ENCODE data around the gene A2M. TPM values are rescaled to one million over a fixed set of nuclear protein-coding genes. Genes with fewer than 3 reads are reported as not detected.

A2M gene
- total and polyA plus RNA-seq, 2 of the 13 experiments (the other 11 are each of a cell fraction or from before 2014, with no cell fraction given): 2,807 to 6,551 TPM

GRCh38 chr12:9064815-9065606 lies 50.7 kb downstream of the A2M start (continued):
- TF ChIP-seq CTCF (CRISPR knock-in tag; IDR thresholded peaks at IDR 0.05) (no peak; the same call in 1 of the 2 replicates), ZKSCAN1 (IDR thresholded peaks at IDR 0.05; ENCODE audit: low read length) (no peak), ZNF296 (CRISPR knock-in tag; conservative IDR thresholded peaks at IDR 0.05) (0 out of 2 replicates have a peak, but pooled peaks have one; percentile 15), PPARG (CRISPR knock-in tag; conservative IDR thresholded peaks at IDR 0.05) (no peak), RBM39 (IDR thresholded peaks at IDR 0.05; ENCODE audit: low read depth, low read length, poor library complexity, severe bottlenecking) (peak; percentile 18), ZNF775 (CRISPR knock-in tag; IDR thresholded peaks at IDR 0.05; ENCODE audit: borderline replicate concordance) (no peak), ZNF512 (CRISPR knock-in tag; IDR thresholded peaks at IDR 0.05) (no peak), ZNF317 (CRISPR knock-in tag; IDR thresholded peaks at IDR 0.05) (no peak), ARHGAP35 (CRISPR knock-in tag; IDR thresholded peaks at IDR 0.05; ENCODE audit: borderline replicate concordance) (no peak; the same call in 1 of the 2 replicates), ZNF564 (CRISPR knock-in tag; IDR thresholded peaks at IDR 0.05) (no peak), ZBTB49 (CRISPR knock-in tag; IDR thresholded peaks at IDR 0.05; ENCODE audit: borderline replicate concordance) (no peak), ZNF101 (CRISPR knock-in tag; IDR thresholded peaks at IDR 0.05; ENCODE audit: borderline replicate concordance, low read depth) (no peak), PLSCR1 (CRISPR knock-in tag; IDR thresholded peaks at IDR 0.05; ENCODE audit: borderline replicate concordance) (no peak), ZNF256 (CRISPR knock-in tag; conservative IDR thresholded peaks at IDR 0.05) (no peak), PATZ1 (CRISPR knock-in tag; IDR thresholded peaks at IDR 0.05) (peak; percentile 56), ZNF30 (CRISPR knock-in tag; IDR thresholded peaks at IDR 0.05) (no peak), GPBP1L1 (CRISPR knock-in tag; IDR thresholded peaks at IDR 0.05) (no peak), THAP11 (CRISPR knock-in tag; IDR thresholded peaks at IDR 0.05) (peak; percentile 81)

Data from HepG2 (cell line).